ENCODE data around the gene GAS7. TPM values are rescaled to one million over a fixed set of nuclear protein-coding genes. Genes with fewer than 3 reads are reported as not detected.

Gene GAS7
- total RNA-seq, 1 donor from 2014 or later, result 39.8 TPM

DNA sequence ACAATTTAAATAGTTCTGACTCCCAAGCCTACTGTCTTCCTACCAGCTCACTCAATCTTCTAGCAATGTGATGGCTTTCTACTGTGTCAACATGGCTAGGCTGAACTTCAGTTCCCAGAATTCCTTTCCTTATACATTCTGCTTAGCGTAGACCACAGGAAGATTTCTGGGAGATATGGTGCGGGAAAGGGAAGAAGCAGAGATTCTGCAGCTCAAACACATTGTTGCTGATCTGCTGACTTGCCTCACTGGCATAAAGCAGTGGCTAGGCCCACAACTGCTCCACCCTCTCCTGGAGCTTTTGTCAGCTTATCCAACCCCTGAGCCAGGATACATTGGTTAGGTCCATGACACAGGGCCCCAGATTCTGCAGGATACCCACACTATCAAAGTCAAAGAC is 58.8 kb downstream of the GAS7 start:
- DNase-seq, result no peak
- Mint-ChIP-seq H3K36me3 (ENCODE audit: low read depth) (no peaks in the 10 kb centered on the region), H3K9me3 (no peaks in the 10 kb centered on the region), H3K4me1 (peaks cover under 1% of the 10 kb centered on the region), H3K4me3 (no peak overlapping the region), H3K27ac (no peak overlapping the region), H3K27me3 (peaks cover 6% of the 10 kb centered on the region)
- intact Hi-C loops (cut with micrococcal nuclease), result no loop called here
- ChIA-PET POLR2A (interaction anchor here (1.1 kb wide), 1 partner anchor 17 kb away, joined by 3 read pairs; no protein-coding TSS in a partner anchor), CTCF (no interaction called here)
- TF ChIP-seq, protein P1, sequence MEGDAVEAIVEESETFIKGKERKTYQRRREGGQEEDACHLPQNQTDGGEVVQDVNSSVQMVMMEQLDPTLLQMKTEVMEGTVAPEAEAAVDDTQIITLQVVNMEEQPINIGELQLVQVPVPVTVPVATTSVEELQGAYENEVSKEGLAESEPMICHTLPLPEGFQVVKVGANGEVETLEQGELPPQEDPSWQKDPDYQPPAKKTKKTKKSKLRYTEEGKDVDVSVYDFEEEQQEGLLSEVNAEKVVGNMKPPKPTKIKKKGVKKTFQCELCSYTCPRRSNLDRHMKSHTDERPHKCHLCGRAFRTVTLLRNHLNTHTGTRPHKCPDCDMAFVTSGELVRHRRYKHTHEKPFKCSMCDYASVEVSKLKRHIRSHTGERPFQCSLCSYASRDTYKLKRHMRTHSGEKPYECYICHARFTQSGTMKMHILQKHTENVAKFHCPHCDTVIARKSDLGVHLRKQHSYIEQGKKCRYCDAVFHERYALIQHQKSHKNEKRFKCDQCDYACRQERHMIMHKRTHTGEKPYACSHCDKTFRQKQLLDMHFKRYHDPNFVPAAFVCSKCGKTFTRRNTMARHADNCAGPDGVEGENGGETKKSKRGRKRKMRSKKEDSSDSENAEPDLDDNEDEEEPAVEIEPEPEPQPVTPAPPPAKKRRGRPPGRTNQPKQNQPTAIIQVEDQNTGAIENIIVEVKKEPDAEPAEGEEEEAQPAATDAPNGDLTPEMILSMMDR (IDR thresholded peaks at IDR 0.05), result no peak
- ATAC-seq (ENCODE audit: low read depth), result no peak

DNA sequence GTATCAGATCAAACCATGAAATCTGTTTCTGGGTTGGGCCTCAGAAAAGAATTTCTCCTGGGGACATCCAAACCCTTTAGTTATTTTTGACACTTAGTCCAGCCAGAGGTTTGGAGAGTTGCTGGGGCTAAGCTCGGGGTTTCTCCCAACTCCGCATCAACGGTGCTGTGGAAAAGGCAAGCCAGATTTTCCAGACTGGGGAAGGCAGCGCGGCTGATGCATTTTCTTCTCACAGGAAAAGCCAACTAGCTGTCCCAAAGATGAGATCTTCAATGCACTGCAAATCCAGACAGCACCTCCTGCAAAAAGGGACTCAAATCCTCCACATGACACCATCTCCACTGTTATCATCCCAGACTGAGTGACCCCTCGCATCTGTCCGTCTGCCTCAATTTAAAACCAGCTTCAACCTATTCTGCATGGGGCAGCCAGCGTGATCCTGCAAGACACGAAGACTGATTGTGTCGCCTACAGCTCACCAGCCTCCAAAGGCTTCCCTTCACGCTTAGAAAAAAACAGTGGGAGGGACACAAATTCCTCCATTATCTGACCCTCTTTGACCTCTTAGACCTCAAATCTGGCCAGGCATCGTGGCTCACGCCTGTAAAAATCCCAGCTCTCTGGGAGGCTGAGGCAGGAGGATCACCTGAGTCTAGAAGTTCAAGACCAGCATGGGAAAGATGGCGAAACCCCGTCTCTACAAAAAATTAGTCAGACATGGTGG is 62.0 kb downstream of the GAS7 start:
- ChIA-PET POLR2A (no interaction called here), CTCF (no interaction called here)
- H3K36me3 Mint-ChIP-seq (ENCODE audit: low read depth), result no peaks in the 10 kb centered on the region
- intact Hi-C loops (cut with micrococcal nuclease), result no loop called here
- DNase-seq (no peak), ATAC-seq (ENCODE audit: low read depth) (no peak)
- no peaks in the 10 kb centered on the region for H3K9me3 Mint-ChIP-seq
- no peaks in the 10 kb centered on the region for H3K4me1 Mint-ChIP-seq
- no peak overlapping the region for H3K4me3 Mint-ChIP-seq
- H3K27me3 Mint-ChIP-seq, result peaks cover 6% of the 10 kb centered on the region
- TF ChIP-seq, protein P1 (IDR thresholded peaks at IDR 0.05), result no peak
- H3K27ac Mint-ChIP-seq, result no peak overlapping the region

DNA sequence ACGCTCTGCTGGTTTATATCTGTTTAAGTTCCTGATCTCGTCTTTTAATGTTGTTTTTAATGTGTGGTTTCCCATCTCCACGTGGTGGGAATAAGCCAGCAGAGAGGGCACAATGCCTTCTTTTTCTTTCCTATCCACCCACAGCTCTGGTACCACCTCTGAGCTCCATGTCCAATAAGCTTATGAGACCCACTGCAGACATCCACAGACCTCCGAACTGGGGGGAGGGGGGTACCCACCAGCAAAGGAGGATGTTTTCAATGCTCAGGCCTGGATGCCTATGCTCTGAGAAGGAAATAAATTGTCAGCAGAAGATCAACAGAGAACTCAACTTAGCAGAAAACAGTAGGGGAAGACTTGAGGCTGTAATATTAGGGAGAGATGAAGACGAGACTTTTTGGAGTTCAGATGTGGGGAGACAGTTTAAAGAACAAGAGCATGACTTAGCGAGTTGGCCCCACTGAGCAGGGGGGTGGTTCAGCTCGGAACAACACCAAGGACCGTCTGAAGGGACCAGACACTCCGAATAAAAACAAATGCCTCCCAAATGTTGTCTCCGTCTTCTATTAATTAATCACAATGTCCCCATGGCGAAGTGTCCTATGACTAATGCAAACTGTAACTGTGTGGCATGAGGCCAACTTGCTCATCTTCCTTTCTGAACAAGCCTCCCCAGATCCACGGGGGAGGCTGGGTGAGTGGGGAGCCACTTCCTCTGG is 62.7 kb downstream of the GAS7 start:
- ChIA-PET POLR2A (no interaction called here), CTCF (interaction anchor here (0.9 kb wide), 1 partner anchor 148 kb away, joined by 3 read pairs; no protein-coding TSS in a partner anchor)
- Mint-ChIP-seq H3K9me3 (no peaks in the 10 kb centered on the region), H3K4me1 (no peaks in the 10 kb centered on the region), H3K4me3 (no peak overlapping the region), H3K36me3 (ENCODE audit: low read depth) (no peaks in the 10 kb centered on the region), H3K27me3 (peaks cover 6% of the 10 kb centered on the region), H3K27ac (no peak overlapping the region)
- intact Hi-C loops (cut with micrococcal nuclease), result no loop called here
- ATAC-seq (ENCODE audit: low read depth), result no peak
- TF ChIP-seq, protein P1 (IDR thresholded peaks at IDR 0.05), result no peak
- no peak for DNase-seq

DNA sequence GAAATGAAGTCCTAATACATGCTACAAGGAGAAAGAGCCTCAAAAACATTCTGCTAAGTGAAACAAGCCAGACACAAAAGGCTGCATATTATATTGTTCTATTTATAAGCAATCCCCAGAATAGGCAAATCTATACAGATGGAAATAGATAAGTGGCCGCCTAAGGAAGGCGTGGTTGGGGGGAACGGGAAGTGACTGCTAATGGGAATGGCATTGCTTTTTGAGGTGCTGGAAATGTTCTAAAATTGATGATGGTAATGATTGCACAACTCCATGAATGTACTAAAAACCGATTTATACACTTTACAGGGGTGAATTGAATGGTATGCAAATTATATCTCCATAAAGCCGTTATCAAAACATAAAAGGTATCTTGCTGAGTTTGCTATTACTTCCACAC is 67.7 kb downstream of the GAS7 start:
- ATAC-seq (ENCODE audit: low read depth) (no peak), DNase-seq (no peak)
- Mint-ChIP-seq H3K4me1 (peaks cover 18% of the 10 kb centered on the region), H3K4me3 (no peak overlapping the region), H3K9me3 (no peaks in the 10 kb centered on the region), H3K27ac (no peak overlapping the region), H3K36me3 (ENCODE audit: low read depth) (no peaks in the 10 kb centered on the region), H3K27me3 (peaks cover 5% of the 10 kb centered on the region)
- ChIA-PET CTCF (no interaction called here), POLR2A (no interaction called here)
- intact Hi-C loops (cut with micrococcal nuclease), result no loop called here
- TF ChIP-seq, protein P1 (IDR thresholded peaks at IDR 0.05), result no peak

DNA sequence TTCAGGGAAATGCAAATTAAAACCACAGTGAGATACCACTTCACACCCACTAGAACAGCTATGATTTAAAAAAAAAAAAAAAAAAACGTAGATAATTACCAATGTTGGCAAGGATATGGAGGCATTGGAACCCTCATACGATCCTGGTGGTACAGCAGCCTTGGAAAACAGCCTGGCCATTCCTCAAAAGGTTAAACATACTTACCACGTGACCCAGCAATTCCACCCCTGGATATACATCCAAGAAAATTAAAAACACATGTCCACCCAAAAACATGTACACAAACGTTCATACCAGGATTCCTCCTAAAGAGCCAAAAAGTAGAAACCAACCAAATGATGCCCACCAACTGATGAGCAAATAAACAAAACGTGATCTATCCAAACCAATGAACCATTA is 68.1 kb downstream of the GAS7 start:
- H3K36me3 Mint-ChIP-seq (ENCODE audit: low read depth), result no peaks in the 10 kb centered on the region
- DNase-seq (no peak), ATAC-seq (ENCODE audit: low read depth) (no peak)
- POLR2A ChIA-PET, result interaction anchor here (0.6 kb wide), 1 partner anchor 80 kb away, joined by 4 read pairs; no protein-coding TSS in a partner anchor
- peaks cover under 1% of the 10 kb centered on the region for H3K27me3 Mint-ChIP-seq
- peaks cover 18% of the 10 kb centered on the region for H3K4me1 Mint-ChIP-seq
- TF ChIP-seq, protein P1 (IDR thresholded peaks at IDR 0.05), result no peak
- H3K27ac Mint-ChIP-seq, result no peak overlapping the region
- no peak overlapping the region for H3K4me3 Mint-ChIP-seq
- intact Hi-C loops (cut with micrococcal nuclease), result no loop called here
- CTCF ChIA-PET, result no interaction called here
- no peaks in the 10 kb centered on the region for H3K9me3 Mint-ChIP-seq
